Measurements from ENCODE around the gene MMD.

MMD gene

GRCh38 chr17:55402374-55402773 is 19.3 kb downstream of the MMD start:
- H3K4me3 ChIP-seq (ENCODE audit: low read depth, low read length), result no peak overlapping the region
- DNase-seq (ENCODE audit: low read depth, low spot score), result peak; percentile 16
- in situ Hi-C loops (cut with HindIII; ENCODE audit: low sequenced_read_pairs), result no loop called here
- no peak for TF ChIP-seq CTCF (IDR thresholded peaks at IDR 0.05; ENCODE audit: low read depth, low read length)

- in situ Hi-C loops (cut with HindIII; ENCODE audit: low sequenced_read_pairs), result no loop called here
- DNase-seq (ENCODE audit: low read depth, low spot score), result no peak
- TF ChIP-seq CTCF (IDR thresholded peaks at IDR 0.05; ENCODE audit: low read depth, low read length), result no peak
- H3K4me3 ChIP-seq (ENCODE audit: low read depth, low read length), result no peak overlapping the region
Measured at GRCh38 chr17:55398689-55399088, 22.9 kb downstream of the MMD start.

- DNase-seq (ENCODE audit: low read depth, low spot score), result no peak
- no peak overlapping the region for H3K4me3 ChIP-seq (ENCODE audit: low read depth, low read length)
- in situ Hi-C loops (cut with HindIII; ENCODE audit: low sequenced_read_pairs), result no loop called here
- TF ChIP-seq CTCF (IDR thresholded peaks at IDR 0.05; ENCODE audit: low read depth, low read length), result no peak
Measured at GRCh38 chr17:55395803-55396505, 25.7 kb downstream of the MMD start.

- DNase-seq (ENCODE audit: low read depth, low spot score), result no peak
- H3K4me3 ChIP-seq (ENCODE audit: low read depth, low read length), result no peak overlapping the region
- in situ Hi-C loops (cut with HindIII; ENCODE audit: low sequenced_read_pairs), result no loop called here
- TF ChIP-seq CTCF (IDR thresholded peaks at IDR 0.05; ENCODE audit: low read depth, low read length), result no peak
Measured at GRCh38 chr17:55394357-55395021, 27.1 kb downstream of the MMD start.

- no peak overlapping the region for H3K4me3 ChIP-seq (ENCODE audit: low read depth, low read length)
- in situ Hi-C loops (cut with HindIII; ENCODE audit: low sequenced_read_pairs), result no loop called here
- no peak for TF ChIP-seq CTCF (IDR thresholded peaks at IDR 0.05; ENCODE audit: low read depth, low read length)
- no peak for DNase-seq (ENCODE audit: low read depth, low spot score)
Measured at GRCh38 chr17:55391764-55392467, 29.7 kb downstream of the MMD start.

GRCh38 chr17:55391244-55391757 is 30.3 kb downstream of the MMD start:
- no peak for TF ChIP-seq CTCF (IDR thresholded peaks at IDR 0.05; ENCODE audit: low read depth, low read length)
- DNase-seq (ENCODE audit: low read depth, low spot score), result no peak
- no peak overlapping the region for H3K4me3 ChIP-seq (ENCODE audit: low read depth, low read length)
- in situ Hi-C loops (cut with HindIII; ENCODE audit: low sequenced_read_pairs), result no loop called here
